Neural progenitor cell (in vitro differentiated cells): Measurements from ENCODE around the gene STMN3. TPM values are rescaled to one million over a fixed set of nuclear protein-coding genes. Genes with fewer than 3 reads are reported as not detected.

Experiments
- DNase-seq: peaks from one replicate; pipeline ENCODE4 v3.0.0-alpha.2; 2016; ENCODE audit warnings: low spot score
- H2AFZ ChIP-seq: fragments of 200-600 bp; sonication (generic); replicated peaks from 2 replicates; pipeline ENCODE4 v1.6.1; 2016; ENCODE audit warnings: antibody characterized with exemption
- H3F3A ChIP-seq: fragments of 200-600 bp; sonication (generic); 2 replicates; pipeline ENCODE4 v1.6.1; 2016; ENCODE audit warnings: antibody characterized with exemption, low read depth
- H3K27ac ChIP-seq: fragments of 200-600 bp; sonication (generic); 2 replicates; pipeline ENCODE4 v1.5.1; 2016; ENCODE audit warnings: mild to moderate bottlenecking
- H3K27me3 ChIP-seq: fragments of 200-600 bp; sonication (generic); 2 replicates; pipeline ENCODE4 v1.6.1; 2016; ENCODE audit warnings: mild to moderate bottlenecking, moderate library complexity
- H3K36me3 ChIP-seq: fragments of 200-600 bp; sonication (generic); 2 replicates; pipeline ENCODE4 v1.5.1; 2016
- H3K4me1 ChIP-seq: fragments of 200-600 bp; sonication (generic); 2 replicates; pipeline ENCODE4 v1.6.1; 2016; ENCODE audit warnings: mixed run types
- H3K4me2 ChIP-seq: fragments of 200-600 bp; sonication (generic); 2 replicates; pipeline ENCODE4 v1.6.1; 2016
- H3K4me3 ChIP-seq: fragments of 200-600 bp; sonication (generic); 2 replicates; pipeline ENCODE4 v1.5.1; 2016
- H3K79me2 ChIP-seq: fragments of 200-600 bp; sonication (generic); 2 replicates; pipeline ENCODE4 v1.6.1; 2016; ENCODE audit warnings: low read depth
- H3K9ac ChIP-seq: fragments of 200-600 bp; sonication (generic); 2 replicates; pipeline ENCODE4 v1.6.1; 2016
- H3K9me3 ChIP-seq: fragments of 200-600 bp; sonication (generic); 2 replicates; pipeline ENCODE4 v1.5.1; 2016; ENCODE audit warnings: low read depth
- H4K20me1 ChIP-seq: fragments of 200-600 bp; sonication (generic); 2 replicates; pipeline ENCODE4 v1.6.1; 2016; ENCODE audit warnings: low read depth
- H3K27ac Mint-ChIP-seq: 3 replicates; pipeline ENCODE4 v1.8.0; 2021; ENCODE audit warnings: mixed read lengths
- H3K27me3 Mint-ChIP-seq: 2 replicates; pipeline ENCODE4 v1.8.0; 2022; ENCODE audit warnings: low read depth, mild to moderate bottlenecking, inconsistent platforms, moderate library complexity, mixed read lengths; ENCODE audit not compliant: insufficient read depth
- H3K36me3 Mint-ChIP-seq: 3 replicates; pipeline ENCODE4 v1.8.0; 2021; ENCODE audit warnings: mixed read lengths
- H3K4me1 Mint-ChIP-seq: 3 replicates; pipeline ENCODE4 v1.8.0; 2021; ENCODE audit warnings: mixed read lengths
- H3K4me3 Mint-ChIP-seq: 3 replicates; pipeline ENCODE4 v1.8.0; 2021; ENCODE audit warnings: mild to moderate bottlenecking, moderate library complexity, mixed read lengths
- H3K9me3 Mint-ChIP-seq: 3 replicates; pipeline ENCODE4 v1.8.0; 2020; ENCODE audit warnings: mixed read lengths
- CTCF ChIP-seq: fragments of 200-600 bp; sonication (generic); IDR thresholded peaks from 2 replicates; pipeline ENCODE4 v1.5.1; 2017; ENCODE audit warnings: antibody characterized with exemption, mild to moderate bottlenecking
- EZH2 ChIP-seq: fragments of 200-600 bp; sonication (generic); IDR thresholded peaks from 2 replicates; pipeline ENCODE4 v1.6.1; 2017; ENCODE audit warnings: antibody characterized with exemption, mild to moderate bottlenecking, moderate library complexity
- EZH2phosphoT487 ChIP-seq: fragments of 200-600 bp; sonication (generic); IDR thresholded peaks from 2 replicates; pipeline ENCODE4 v1.6.1; 2017; ENCODE audit warnings: antibody characterized with exemption
- total RNA-seq: library from RNA; depleted of rRNA; stranded (reverse); fragments of >200 nt; gene quantifications from 2 replicates; pipeline ENCODE4 v1.2.3, GENCODE V29; 2015; ENCODE audit warnings: low replicate concordance

The STMN3 gene
- total RNA-seq, 1 donor from 2014 or later: 3.3 TPM

- Histone ChIP-seq H3F3A (peaks cover 7% of the 10 kb centered on the region), H3K27me3 (no peaks in the 10 kb centered on the region), H3K27ac (no peak overlapping the region), H3K4me1 (peaks cover 10% of the 10 kb centered on the region), H3K79me2 (no peaks in the 10 kb centered on the region), H3K36me3 (no peaks in the 10 kb centered on the region), H4K20me1 (no peaks in the 10 kb centered on the region), H3K9me3 (no peaks in the 10 kb centered on the region), H3K9ac (no peak overlapping the region), H3K4me2 (no peak overlapping the region), H3K4me3 (no peak overlapping the region), H2AFZ (no peak overlapping the region)
- Mint-ChIP-seq H3K9me3 (peaks cover 4% of the 10 kb centered on the region), H3K4me3 (no peak overlapping the region), H3K4me1 (no peaks in the 10 kb centered on the region), H3K27ac (no peak overlapping the region), H3K36me3 (peaks cover 5% of the 10 kb centered on the region), H3K27me3 (peaks cover 15% of the 10 kb centered on the region)
- TF ChIP-seq EZH2phosphoT487 (no peak), CTCF (no peak), EZH2 (no peak)
- no peak for DNase-seq
Measured at GRCh38 chr20:63694584-63695423, 41.6 kb upstream of the STMN3 start.

DNA sequence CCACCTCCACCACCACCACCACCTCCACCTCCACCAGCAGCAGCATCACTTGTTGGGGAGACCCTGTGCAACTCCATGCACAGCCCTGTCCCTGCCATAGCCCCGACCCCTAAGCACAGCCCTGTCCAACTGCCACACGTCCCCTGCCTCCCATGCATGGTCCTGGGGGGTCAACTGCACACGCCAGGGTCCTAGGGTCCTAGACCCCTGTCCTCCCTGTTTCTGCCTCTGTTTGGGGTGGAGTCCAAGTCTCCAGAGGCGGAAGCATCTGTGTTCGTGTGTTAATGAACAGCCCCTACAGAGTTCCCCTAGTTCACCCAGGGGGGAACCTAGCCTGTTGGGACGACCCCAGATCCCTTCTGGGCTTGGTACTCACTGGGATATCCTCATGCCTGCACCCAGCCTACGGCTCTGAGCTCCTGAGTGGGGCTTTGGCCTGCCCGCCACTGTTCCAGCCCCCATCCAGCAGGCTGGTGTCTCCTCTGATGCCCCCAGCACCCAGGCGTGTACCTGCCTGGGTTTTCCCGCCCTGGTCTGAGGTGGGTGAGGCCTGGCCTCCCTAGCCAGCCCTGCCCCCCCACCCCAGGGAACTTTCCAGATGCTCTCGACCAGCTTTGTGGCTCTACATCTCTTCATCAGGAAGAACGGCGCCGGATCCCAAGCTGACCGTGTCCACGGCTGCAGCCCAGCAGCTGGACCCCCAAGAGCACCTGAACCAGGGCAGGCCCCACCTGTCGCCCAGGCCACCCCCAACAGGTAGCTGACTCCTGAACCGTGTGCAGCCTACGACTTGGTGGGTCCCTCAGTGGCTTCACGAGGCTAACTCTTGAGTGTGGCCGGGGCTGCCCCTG lies 40.7 kb upstream of the STMN3 start:
- H2AFZ ChIP-seq: no peak overlapping the region
- no peaks in the 10 kb centered on the region for H4K20me1 ChIP-seq
- H3K27me3 ChIP-seq: no peaks in the 10 kb centered on the region
- H3K27ac ChIP-seq: no peak overlapping the region
- peaks cover 10% of the 10 kb centered on the region for H3K4me1 ChIP-seq
- H3F3A ChIP-seq: peaks cover 7% of the 10 kb centered on the region
- no peaks in the 10 kb centered on the region for H3K9me3 ChIP-seq
- Mint-ChIP-seq H3K9me3 (peaks cover 4% of the 10 kb centered on the region), H3K27ac (no peak overlapping the region), H3K4me3 (peak overlapping the region; percentile 58), H3K36me3 (peaks cover 5% of the 10 kb centered on the region), H3K27me3 (peaks cover 15% of the 10 kb centered on the region), H3K4me1 (no peaks in the 10 kb centered on the region)
- no peaks in the 10 kb centered on the region for H3K36me3 ChIP-seq
- DNase-seq: no peak
- H3K79me2 ChIP-seq: no peaks in the 10 kb centered on the region
- TF ChIP-seq CTCF: no peak
- TF ChIP-seq EZH2: no peak
- no peak for TF ChIP-seq EZH2phosphoT487
- no peak overlapping the region for H3K4me2 ChIP-seq
- no peak overlapping the region for H3K9ac ChIP-seq
- no peak overlapping the region for H3K4me3 ChIP-seq

GRCh38 chr20:63693083-63693732 lies 40.0 kb upstream of the STMN3 start:
- TF ChIP-seq EZH2phosphoT487 (no peak), CTCF (no peak), EZH2 (no peak)
- H3K79me2 ChIP-seq: no peaks in the 10 kb centered on the region
- H3K27ac ChIP-seq: no peak overlapping the region

More at GRCh38 chr20:63693083-63693732, 40.0 kb upstream of the STMN3 start:
- Mint-ChIP-seq H3K9me3 (peaks cover 4% of the 10 kb centered on the region), H3K27ac (no peak overlapping the region), H3K4me1 (no peaks in the 10 kb centered on the region), H3K27me3 (peaks cover 15% of the 10 kb centered on the region), H3K4me3 (no peak overlapping the region), H3K36me3 (peaks cover 5% of the 10 kb centered on the region)
- H3F3A ChIP-seq: peaks cover 7% of the 10 kb centered on the region
- no peak overlapping the region for H3K4me3 ChIP-seq
- no peaks in the 10 kb centered on the region for H3K9me3 ChIP-seq
- H3K27me3 ChIP-seq: no peaks in the 10 kb centered on the region
- no peak for DNase-seq
- peaks cover 10% of the 10 kb centered on the region for H3K4me1 ChIP-seq
- no peak overlapping the region for H2AFZ ChIP-seq
- H3K4me2 ChIP-seq: no peak overlapping the region
- no peaks in the 10 kb centered on the region for H4K20me1 ChIP-seq
- H3K9ac ChIP-seq: no peak overlapping the region
- H3K36me3 ChIP-seq: no peaks in the 10 kb centered on the region
